ENCODE data around the gene ENTPD5.

Gene ENTPD5

GRCh38 chr14:74035556-74035955, 16.5 kb upstream of the ENTPD5 start:
- no peak for TF ChIP-seq CTCF (IDR thresholded peaks at IDR 0.05; ENCODE audit: unreplicated experiment in 3 of 3)
- Mint-ChIP-seq H3K4me1 (no peaks in the 10 kb centered on the region), H3K4me3 (no peak overlapping the region), H3K27me3 (ENCODE audit: low read depth) (no peaks in the 10 kb centered on the region), H3K27ac (no peak overlapping the region), H3K9me3 (no peaks in the 10 kb centered on the region), H3K36me3 (ENCODE audit: low read depth) (peaks cover 8% of the 10 kb centered on the region)

- no peaks in the 10 kb centered on the region for H3K9me3 Mint-ChIP-seq
- no peaks in the 10 kb centered on the region for H3K4me1 Mint-ChIP-seq
- no peak overlapping the region for H3K27ac Mint-ChIP-seq
- H3K36me3 Mint-ChIP-seq (ENCODE audit: low read depth), result peaks cover 8% of the 10 kb centered on the region
- no peak for TF ChIP-seq CTCF (IDR thresholded peaks at IDR 0.05; ENCODE audit: unreplicated experiment in 3 of 3)
- no peaks in the 10 kb centered on the region for H3K27me3 Mint-ChIP-seq (ENCODE audit: low read depth)
- H3K4me3 Mint-ChIP-seq, result no peak overlapping the region
Observed at GRCh38 chr14:74034572-74034971, 15.5 kb upstream of the ENTPD5 start.

GRCh38 chr14:74029136-74029535, 10.0 kb upstream of the ENTPD5 start:
- no peak overlapping the region for H3K27ac Mint-ChIP-seq
- TF ChIP-seq CTCF (IDR thresholded peaks at IDR 0.05; ENCODE audit: unreplicated experiment in 3 of 3), result no peak
- H3K4me3 Mint-ChIP-seq, result no peak overlapping the region
- no peaks in the 10 kb centered on the region for H3K9me3 Mint-ChIP-seq
- peaks cover 8% of the 10 kb centered on the region for H3K36me3 Mint-ChIP-seq (ENCODE audit: low read depth)
- H3K27me3 Mint-ChIP-seq (ENCODE audit: low read depth), result no peaks in the 10 kb centered on the region
- H3K4me1 Mint-ChIP-seq, result no peaks in the 10 kb centered on the region

GRCh38 chr14:74022346-74022745, 3.3 kb upstream of the ENTPD5 start:
- Mint-ChIP-seq H3K27ac (no peak overlapping the region), H3K36me3 (ENCODE audit: low read depth) (no peaks in the 10 kb centered on the region), H3K9me3 (no peaks in the 10 kb centered on the region), H3K4me1 (peaks cover 7% of the 10 kb centered on the region), H3K27me3 (ENCODE audit: low read depth) (no peaks in the 10 kb centered on the region), H3K4me3 (no peak overlapping the region)
- no peak for TF ChIP-seq CTCF (IDR thresholded peaks at IDR 0.05; ENCODE audit: unreplicated experiment in 3 of 3)

GRCh38 chr14:74019408-74020137, 485 bp upstream of the ENTPD5 start:
- H3K36me3 Mint-ChIP-seq (ENCODE audit: low read depth), result no peaks in the 10 kb centered on the region
- H3K4me3 Mint-ChIP-seq, result peak overlapping the region; percentile 89 to 97 (median 94)
- H3K9me3 Mint-ChIP-seq, result no peaks in the 10 kb centered on the region
- peak overlapping the region; percentile 90 to 95 (median 95) for H3K27ac Mint-ChIP-seq
- peaks cover 7% of the 10 kb centered on the region for H3K4me1 Mint-ChIP-seq
- no peak for TF ChIP-seq CTCF (IDR thresholded peaks at IDR 0.05; ENCODE audit: unreplicated experiment in 3 of 3)
- H3K27me3 Mint-ChIP-seq (ENCODE audit: low read depth), result no peaks in the 10 kb centered on the region

GRCh38 chr14:74018174-74018585, 908 bp downstream of the ENTPD5 start:
- Mint-ChIP-seq H3K9me3 (no peaks in the 10 kb centered on the region), H3K27me3 (ENCODE audit: low read depth) (no peaks in the 10 kb centered on the region), H3K36me3 (ENCODE audit: low read depth) (no peaks in the 10 kb centered on the region), H3K4me1 (peaks cover 7% of the 10 kb centered on the region), H3K27ac (peak overlapping the region; percentile 95 to 98 (median 97)), H3K4me3 (peak overlapping the region; percentile 94 to 98 (median 97))
- no peak for TF ChIP-seq CTCF (IDR thresholded peaks at IDR 0.05; ENCODE audit: unreplicated experiment in 3 of 3)
